ENCODE data around the gene MAML2. TPM values are rescaled to one million over a fixed set of nuclear protein-coding genes. Genes with fewer than 3 reads are reported as not detected.
"Not testable (repeated sequence)": the region's sequence is repeated elsewhere in the genome, so short reads cannot be mapped to it uniquely, and the experiment has no call there.

MAML2 gene
- total RNA-seq, 2 experiments from 2014 or later: 19.2 to 19.3 TPM

DNA sequence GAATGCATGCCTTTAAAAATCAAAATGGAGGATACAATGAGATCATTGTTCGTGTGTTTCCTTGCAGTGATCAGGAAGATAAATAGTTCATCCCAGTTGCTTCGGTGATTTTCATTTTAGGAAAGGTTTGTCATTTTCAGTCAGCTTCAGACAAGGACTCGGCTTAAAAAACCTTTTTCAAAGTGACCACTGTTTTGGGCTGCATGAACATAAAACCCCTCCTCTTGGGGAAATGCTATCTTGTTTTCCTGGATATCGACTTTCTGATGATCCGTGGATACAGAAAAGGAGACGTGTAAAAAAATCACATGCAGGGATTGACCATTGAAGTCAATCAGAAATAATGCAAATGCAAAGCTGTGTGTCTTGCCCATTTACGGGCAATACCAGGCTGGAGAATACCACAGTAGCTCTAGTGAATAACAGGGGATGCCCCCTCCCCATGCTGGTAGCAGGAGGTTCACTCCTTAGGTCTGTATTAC, 146.8 kb downstream of the MAML2 start:
- H3K27ac Mint-ChIP-seq: no peak overlapping the region
- H3K4me3 Mint-ChIP-seq: no peak overlapping the region
- peaks cover 2% of the 10 kb centered on the region for H3K9me3 Mint-ChIP-seq
- H3K4me1 Mint-ChIP-seq: peaks cover 66% of the 10 kb centered on the region
- ChIA-PET POLR2A (interaction anchor here (1.8 kb wide), 1 partner anchor 18 kb away, joined by 6 read pairs; no protein-coding TSS in a partner anchor), CTCF (interaction anchor here (1.6 kb wide), 1 partner anchor 147 kb away, joined by 6 read pairs; the partner anchor contains the start of gene MAML2)
- no peak for DNase-seq
- H3K27me3 Mint-ChIP-seq: no peaks in the 10 kb centered on the region
- peaks cover 44% of the 10 kb centered on the region for H3K36me3 Mint-ChIP-seq (ENCODE audit: low read depth)

- ChIA-PET CTCF (no interaction called here), POLR2A (no interaction called here)
- DNase-seq: no peak
- no peak overlapping the region for H3K4me3 Mint-ChIP-seq
- H3K27me3 Mint-ChIP-seq: no peaks in the 10 kb centered on the region
- peaks cover 2% of the 10 kb centered on the region for H3K9me3 Mint-ChIP-seq
- peaks cover 69% of the 10 kb centered on the region for H3K4me1 Mint-ChIP-seq
- no peak overlapping the region for H3K27ac Mint-ChIP-seq
- peaks cover 48% of the 10 kb centered on the region for H3K36me3 Mint-ChIP-seq (ENCODE audit: low read depth)
Measured at GRCh38 chr11:96195671-96196070, 147.3 kb downstream of the MAML2 start.

DNA sequence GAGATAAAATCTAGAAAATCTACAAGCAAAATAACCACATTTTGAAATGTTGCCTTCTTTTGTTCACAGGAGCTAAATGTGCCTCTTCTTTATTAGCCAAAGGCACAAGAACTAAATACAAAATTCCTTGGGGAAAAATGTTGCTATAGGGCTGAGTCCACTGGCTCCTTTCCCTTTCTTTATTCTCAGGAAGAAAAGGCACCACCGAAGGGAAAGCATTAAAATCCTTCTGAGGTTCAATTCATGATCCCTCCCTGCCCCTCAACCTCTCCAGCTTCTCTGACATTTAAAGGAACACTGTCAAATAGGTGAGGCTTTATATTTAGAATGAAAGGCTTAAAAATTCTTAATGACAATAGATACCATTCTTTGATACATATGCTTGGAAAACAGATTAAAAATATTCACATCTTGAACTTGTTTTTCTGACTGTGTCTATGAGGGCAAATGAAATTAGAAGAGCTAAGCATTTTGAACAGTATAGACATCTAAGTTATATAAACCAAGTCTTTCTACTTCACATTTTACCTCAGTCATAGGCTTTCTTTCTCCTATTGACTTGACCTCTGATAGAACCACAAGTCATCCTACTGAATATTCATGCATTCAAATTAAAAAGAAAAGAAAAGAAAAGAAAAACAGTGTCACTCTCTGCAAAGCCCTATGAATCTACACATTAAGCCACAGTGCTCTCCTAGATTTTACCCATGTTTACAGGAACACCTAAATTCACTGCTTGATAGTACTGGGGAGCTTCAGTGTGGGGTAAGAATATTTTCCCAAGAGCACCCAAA, 148.2 kb downstream of the MAML2 start:
- ChIA-PET CTCF (interaction anchor here (3.7 kb wide), 1 partner anchor 148 kb away, joined by 24 read pairs; the partner anchor contains the start of gene MAML2), POLR2A (interaction anchor here (0.8 to 1.7 kb wide), 7 partner anchors 10 to 195 kb away, joined by 3 to 7 read pairs (median 4); partner anchors contain the start of genes CCDC82 and JRKL)
- Mint-ChIP-seq H3K36me3 (ENCODE audit: low read depth) (peaks cover 47% of the 10 kb centered on the region), H3K27ac (peak overlapping the region; percentile 58), H3K9me3 (peaks cover 2% of the 10 kb centered on the region), H3K4me3 (no peak overlapping the region), H3K27me3 (no peaks in the 10 kb centered on the region), H3K4me1 (peaks cover 71% of the 10 kb centered on the region)
- no peak for DNase-seq

DNA sequence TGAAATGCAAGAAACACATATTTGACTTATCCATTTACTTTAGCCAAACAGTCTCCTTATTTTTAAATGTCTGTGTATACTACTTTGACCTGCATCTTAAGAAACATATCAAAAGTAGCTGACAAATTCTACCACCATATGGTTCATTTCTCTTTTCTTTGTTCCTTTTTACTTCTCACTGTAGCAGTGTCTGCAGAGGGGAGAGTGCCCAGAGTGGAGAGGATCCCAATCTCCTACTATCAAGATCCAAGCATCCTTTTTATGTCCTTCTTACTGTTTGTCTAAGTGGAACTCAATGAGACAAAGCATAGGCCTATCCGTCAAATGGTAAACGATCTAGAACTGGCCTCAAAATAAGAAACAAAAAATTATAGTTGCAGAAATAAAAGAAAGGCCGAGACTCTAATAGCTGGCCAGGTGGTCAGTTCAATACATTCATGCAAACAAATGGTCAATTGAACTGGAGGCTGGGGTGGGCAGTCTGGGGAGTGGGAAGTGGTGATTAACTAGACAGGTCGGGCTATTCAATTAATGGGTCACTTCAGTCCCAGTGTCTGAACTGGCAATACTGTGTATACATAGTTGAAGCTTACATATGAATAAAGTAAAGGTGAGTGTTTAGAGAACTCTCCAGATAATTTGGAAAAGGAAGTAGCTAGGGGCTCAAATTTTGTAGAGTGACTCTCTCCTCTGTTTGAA, 149.1 kb downstream of the MAML2 start:
- ChIA-PET CTCF (interaction anchor here (3.7 kb wide), 1 partner anchor 148 kb away, joined by 24 read pairs; the partner anchor contains the start of gene MAML2), POLR2A (interaction anchor here (0.8 to 1.7 kb wide), 7 partner anchors 11 to 196 kb away, joined by 3 to 7 read pairs (median 4); partner anchors contain the start of genes CCDC82 and JRKL)
- Mint-ChIP-seq H3K27me3 (no peaks in the 10 kb centered on the region), H3K4me1 (peaks cover 71% of the 10 kb centered on the region), H3K4me3 (no peak overlapping the region), H3K27ac (peak overlapping the region; percentile 58), H3K36me3 (ENCODE audit: low read depth) (peaks cover 41% of the 10 kb centered on the region), H3K9me3 (no peaks in the 10 kb centered on the region)
- no peak for DNase-seq

DNA sequence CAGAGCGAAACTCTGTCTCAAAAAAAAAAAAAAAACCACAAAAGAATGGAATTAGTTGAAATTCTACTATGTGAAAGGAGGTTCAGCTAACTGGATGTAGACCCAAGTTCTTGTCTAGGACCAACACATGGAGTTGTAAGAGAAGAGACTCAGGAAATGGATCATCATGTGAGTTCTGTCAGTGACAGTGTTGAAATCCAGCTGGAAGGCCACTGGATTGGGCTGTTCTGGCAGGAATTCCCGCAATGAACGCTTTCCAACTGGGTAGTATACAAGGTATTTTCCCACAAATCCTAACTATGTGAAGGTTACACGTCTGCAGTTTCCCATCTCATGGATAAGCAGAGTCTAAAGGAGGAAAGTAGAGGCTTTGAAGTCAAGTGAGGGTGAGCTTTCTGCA, 151.2 kb downstream of the MAML2 start:
- DNase-seq: no peak
- Mint-ChIP-seq H3K9me3 (no peaks in the 10 kb centered on the region), H3K4me1 (peaks cover 72% of the 10 kb centered on the region), H3K4me3 (no peak overlapping the region), H3K36me3 (ENCODE audit: low read depth) (peaks cover 27% of the 10 kb centered on the region), H3K27me3 (no peaks in the 10 kb centered on the region), H3K27ac (no peak overlapping the region)
- ChIA-PET CTCF (interaction anchor here (1.1 to 3.7 kb wide), 2 partner anchors 36 to 151 kb away, joined by 3 to 24 read pairs; partner anchors contain the start of gene MAML2), POLR2A (no interaction called here)

- Mint-ChIP-seq H3K9me3 (no peaks in the 10 kb centered on the region), H3K4me3 (no peak overlapping the region), H3K27me3 (no peaks in the 10 kb centered on the region), H3K4me1 (peaks cover 53% of the 10 kb centered on the region), H3K36me3 (ENCODE audit: low read depth) (peaks cover 23% of the 10 kb centered on the region), H3K27ac (peak overlapping the region; percentile 50)
- DNase-seq: no peak
- ChIA-PET POLR2A (interaction anchor here (0.6 to 1.4 kb wide), 7 partner anchors 8 to 151 kb away, joined by 3 to 4 read pairs (median 3); no protein-coding TSS in a partner anchor), CTCF (interaction anchor here (0.8 to 3.4 kb wide), 3 partner anchors 16 to 153 kb away, joined by 3 to 21 read pairs (median 5); partner anchors contain the start of gene MAML2)
Measured at GRCh38 chr11:96189351-96189750, 153.6 kb downstream of the MAML2 start.

DNA sequence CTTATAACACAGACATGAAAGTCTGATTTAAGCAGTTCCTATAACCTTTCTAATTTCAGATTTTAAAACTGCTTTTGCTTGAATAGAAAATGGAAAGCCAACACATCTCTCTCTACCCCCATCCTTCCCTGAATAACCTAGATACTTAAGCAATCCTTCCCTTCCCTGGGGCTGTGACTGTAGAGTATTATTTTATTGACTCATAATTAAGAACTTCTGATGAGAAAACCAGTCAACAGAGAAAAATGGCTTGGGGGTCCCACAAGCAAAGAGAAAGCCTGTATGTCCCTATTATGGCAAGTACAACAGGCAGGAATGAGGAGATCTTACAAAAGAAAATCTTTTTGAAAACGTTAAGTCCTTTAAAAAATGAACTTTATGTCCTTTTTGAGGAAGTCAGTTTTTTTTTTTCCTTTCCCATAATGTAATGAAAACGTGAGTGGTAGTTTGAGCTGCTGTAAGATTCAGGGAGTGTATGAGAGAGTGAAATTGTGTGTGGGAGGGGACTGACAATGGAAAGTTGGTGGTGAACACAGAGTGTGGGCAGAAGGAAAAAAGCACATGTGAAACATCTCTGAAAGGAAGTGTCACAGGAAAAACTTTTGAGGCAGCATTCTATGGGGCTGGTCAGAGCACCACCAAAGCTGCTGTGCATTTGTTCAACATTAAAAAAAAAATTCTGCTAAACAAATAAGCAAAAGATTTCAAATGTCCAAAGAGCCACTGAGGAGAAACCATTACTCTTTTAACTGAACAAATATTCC, 154.6 kb downstream of the MAML2 start:
- peaks cover 44% of the 10 kb centered on the region for H3K4me1 Mint-ChIP-seq
- CTCF ChIA-PET: interaction anchor here (1.1 to 3.4 kb wide), 2 partner anchors 15 to 154 kb away, joined by 5 to 21 read pairs; partner anchors contain the start of gene MAML2

DNA sequence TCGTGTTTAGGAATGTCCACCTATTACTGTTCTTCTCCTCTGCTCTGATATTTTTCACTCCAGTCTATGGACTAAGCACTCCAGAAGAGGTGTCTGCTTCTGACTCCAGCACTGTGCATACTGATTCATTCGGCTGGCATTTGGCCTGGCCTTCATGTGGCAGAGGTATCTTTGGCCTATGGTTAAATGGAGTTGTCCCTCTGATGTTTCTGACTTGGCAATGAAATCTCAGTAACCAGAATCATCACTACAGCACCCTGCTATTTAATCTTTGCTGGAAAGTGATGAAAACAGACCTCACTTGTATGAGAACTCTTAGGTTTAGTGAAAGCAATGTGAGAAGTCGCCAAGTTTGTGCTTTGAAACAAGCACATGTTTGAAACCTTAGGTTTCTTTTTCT, 155.2 kb downstream of the MAML2 start:
- ChIA-PET POLR2A (interaction anchor here (1.2 kb wide), 1 partner anchor 398 kb away, joined by 3 read pairs; the partner anchor contains the start of gene FAM76B), CTCF (interaction anchor here (3.4 kb wide), 1 partner anchor 154 kb away, joined by 21 read pairs; the partner anchor contains the start of gene MAML2)
- Mint-ChIP-seq H3K9me3 (no peaks in the 10 kb centered on the region), H3K27me3 (no peaks in the 10 kb centered on the region), H3K36me3 (ENCODE audit: low read depth) (peaks cover 15% of the 10 kb centered on the region), H3K27ac (no peak overlapping the region), H3K4me3 (no peak overlapping the region), H3K4me1 (peaks cover 42% of the 10 kb centered on the region)
- no peak for DNase-seq

More for the DNA sequence above, 154.6 kb downstream of the MAML2 start:
- DNase-seq: no peak
- H3K4me3 Mint-ChIP-seq: no peak overlapping the region
- peak overlapping the region; percentile 6 for H3K27ac Mint-ChIP-seq
- no peaks in the 10 kb centered on the region for H3K9me3 Mint-ChIP-seq
- POLR2A ChIA-PET: interaction anchor here (0.6 to 1.4 kb wide), 7 partner anchors 9 to 399 kb away, joined by 3 read pairs; partner anchors contain the start of gene FAM76B
- H3K27me3 Mint-ChIP-seq: no peaks in the 10 kb centered on the region
- H3K36me3 Mint-ChIP-seq (ENCODE audit: low read depth): peaks cover 15% of the 10 kb centered on the region

- ChIA-PET CTCF (interaction anchor here (0.5 to 3.4 kb wide), 3 partner anchors 14 to 156 kb away, joined by 3 to 21 read pairs (median 3); partner anchors contain the start of gene MAML2), POLR2A (interaction anchor here (1.2 kb wide), 2 partner anchors 57 to 397 kb away, joined by 3 read pairs; partner anchors contain the start of gene FAM76B)
- no peaks in the 10 kb centered on the region for H3K27me3 Mint-ChIP-seq
- DNase-seq: no peak
- no peak overlapping the region for H3K27ac Mint-ChIP-seq
- no peaks in the 10 kb centered on the region for H3K9me3 Mint-ChIP-seq
- no peak overlapping the region for H3K4me3 Mint-ChIP-seq
- H3K4me1 Mint-ChIP-seq: peaks cover 40% of the 10 kb centered on the region
- peaks cover 7% of the 10 kb centered on the region for H3K36me3 Mint-ChIP-seq (ENCODE audit: low read depth)
Measured at GRCh38 chr11:96186806-96187205, 156.2 kb downstream of the MAML2 start.

DNA sequence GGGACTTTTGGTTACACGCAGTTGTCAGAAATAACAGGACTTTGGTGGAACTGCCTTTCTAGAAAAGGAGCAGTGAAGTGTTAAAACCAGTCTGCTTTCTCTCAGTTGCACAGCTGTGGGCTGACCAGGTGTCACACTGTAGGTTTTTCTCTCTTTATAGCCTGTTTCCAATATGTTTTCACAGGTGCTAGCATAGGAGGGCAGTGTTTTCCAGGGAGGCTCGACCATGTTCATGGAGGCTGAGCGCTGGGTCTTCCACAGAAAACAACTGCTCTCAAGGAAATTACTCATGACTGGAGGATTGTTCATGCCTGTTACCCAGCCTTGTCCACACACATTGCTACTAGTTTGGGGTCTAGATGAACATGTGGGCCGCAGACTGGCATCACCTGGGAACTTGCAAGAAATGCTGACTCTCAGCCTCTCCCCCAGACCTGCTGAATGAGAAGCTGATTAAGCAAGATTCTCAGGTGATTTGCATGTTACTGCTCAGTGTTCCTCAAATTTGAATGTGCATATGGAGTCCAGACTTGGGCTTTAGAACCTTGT, 157.7 kb downstream of the MAML2 start:
- no peak overlapping the region for H3K4me3 Mint-ChIP-seq
- peaks cover 7% of the 10 kb centered on the region for H3K36me3 Mint-ChIP-seq (ENCODE audit: low read depth)
- ChIA-PET CTCF (no interaction called here), POLR2A (no interaction called here)
- H3K27me3 Mint-ChIP-seq: no peaks in the 10 kb centered on the region
- DNase-seq: no peak
- peaks cover 30% of the 10 kb centered on the region for H3K4me1 Mint-ChIP-seq
- no peaks in the 10 kb centered on the region for H3K9me3 Mint-ChIP-seq
- no peak overlapping the region for H3K27ac Mint-ChIP-seq

DNA sequence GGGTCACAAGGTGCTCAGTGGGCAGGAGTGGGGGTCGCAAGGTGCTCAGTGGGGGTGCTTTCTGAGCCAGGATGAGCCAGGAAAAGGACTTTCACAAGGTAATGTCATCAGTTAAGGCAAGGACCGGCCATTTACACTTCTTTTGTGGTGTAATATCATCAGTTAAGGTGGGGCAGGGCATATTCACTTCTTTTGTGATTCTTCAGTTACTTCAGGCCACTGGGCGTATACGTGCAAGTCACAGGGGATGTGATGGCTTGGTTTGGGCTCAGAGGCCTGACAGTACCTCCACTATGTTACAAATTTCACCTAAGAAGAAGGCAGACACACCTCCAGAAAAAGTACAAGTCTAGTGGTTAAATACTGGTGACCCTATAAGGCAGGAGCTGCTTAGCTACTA, 162.1 kb downstream of the MAML2 start:
- H3K9me3 Mint-ChIP-seq, CTCF ChIA-PET, H3K4me1 Mint-ChIP-seq, H3K27me3 Mint-ChIP-seq, DNase-seq, H3K27ac Mint-ChIP-seq, H3K4me3 Mint-ChIP-seq: not testable (repeated sequence)
- POLR2A ChIA-PET: interaction anchor here (1.3 kb wide), 1 partner anchor 13 kb away, joined by 4 read pairs; no protein-coding TSS in a partner anchor
- H3K36me3 Mint-ChIP-seq (ENCODE audit: low read depth): peaks cover 29% of the 10 kb centered on the region

- POLR2A ChIA-PET: interaction anchor here (1.3 kb wide), 1 partner anchor 14 kb away, joined by 4 read pairs; no protein-coding TSS in a partner anchor
- H3K4me1 Mint-ChIP-seq: peaks cover 2% of the 10 kb centered on the region
- no peak overlapping the region for H3K27ac Mint-ChIP-seq
- no peak overlapping the region for H3K4me3 Mint-ChIP-seq
- peaks cover 30% of the 10 kb centered on the region for H3K36me3 Mint-ChIP-seq (ENCODE audit: low read depth)
- H3K27me3 Mint-ChIP-seq: no peaks in the 10 kb centered on the region
- DNase-seq: no peak
- CTCF ChIA-PET: no interaction called here
- H3K9me3 Mint-ChIP-seq: no peaks in the 10 kb centered on the region
Measured at GRCh38 chr11:96180341-96180740, 162.7 kb downstream of the MAML2 start.

All from activated CD4-positive, alpha-beta memory T cell treated with anti-CD3 and anti-CD28 coated beads, Interleukin-2, amount 10 ng/mL, durations not matched to agents 7 days and 5 days (primary cell).